ENCODE measurements around the gene DNAJC8. TPM values are rescaled to one million over a fixed set of nuclear protein-coding genes. Genes with fewer than 3 reads are reported as not detected.

The DNAJC8 gene
- total and polyA plus RNA-seq, 5 donors: 63.4 to 78.3 (median 64.5) TPM

GRCh38 chr1:28163496-28164161, 69.2 kb downstream of the DNAJC8 start:
- DNase-seq (peak in 1 of 3 donors; percentile 45), ATAC-seq (peak; percentile 24 to 46)
- H3K27ac ChIP-seq (ENCODE audit: low read length): no peak overlapping the region
- H3K4me1 ChIP-seq (ENCODE audit: control insufficient read depth, insufficient read depth, low read length): no peaks in the 10 kb centered on the region
- 43% methylated on average over 4 of the region's 4 CpGs for WGBS
- intact Hi-C loops (cut with DNase I): no loop called here
- H3K27me3 ChIP-seq (ENCODE audit: control insufficient read depth, insufficient read depth): no peaks in the 10 kb centered on the region
- no peaks in the 10 kb centered on the region for H3K9me3 ChIP-seq (ENCODE audit: control insufficient read depth, low read length)
- H3K4me3 ChIP-seq (ENCODE audit: low read length): no peak overlapping the region

GRCh38 chr1:28162151-28162550, 70.7 kb downstream of the DNAJC8 start:
- no peak for DNase-seq
- intact Hi-C loops (cut with DNase I): no loop called here
- Histone ChIP-seq H3K4me1 (ENCODE audit: control insufficient read depth, insufficient read depth, low read length) (no peaks in the 10 kb centered on the region), H3K9me3 (ENCODE audit: control insufficient read depth, low read length) (no peaks in the 10 kb centered on the region), H3K4me3 (ENCODE audit: low read length) (no peak overlapping the region), H3K27ac (ENCODE audit: low read length) (no peak overlapping the region), H3K27me3 (ENCODE audit: control insufficient read depth, insufficient read depth) (no peaks in the 10 kb centered on the region)
- 92% methylated on average over 7 of the region's 7 CpGs for WGBS
- ATAC-seq: no peak

- Histone ChIP-seq H3K4me3 (ENCODE audit: low read length) (no peak overlapping the region), H3K9me3 (ENCODE audit: control insufficient read depth, low read length) (no peaks in the 10 kb centered on the region), H3K27me3 (ENCODE audit: control insufficient read depth, insufficient read depth) (no peaks in the 10 kb centered on the region), H3K27ac (ENCODE audit: low read length) (no peak overlapping the region), H3K4me1 (ENCODE audit: control insufficient read depth, insufficient read depth, low read length) (no peaks in the 10 kb centered on the region)
- ATAC-seq: no peak
- intact Hi-C loops (cut with DNase I): no loop called here
- no peak for DNase-seq
- 92% methylated on average over 3 of the region's 3 CpGs for WGBS
Observed at GRCh38 chr1:28161751-28162150, 71.1 kb downstream of the DNAJC8 start.

- H3K4me1 ChIP-seq (ENCODE audit: control insufficient read depth, insufficient read depth, low read length): no peaks in the 10 kb centered on the region
- ATAC-seq: peak; percentile 76 to 92
Observed at GRCh38 chr1:28160782-28161266, 72.0 kb downstream of the DNAJC8 start.

GRCh38 chr1:28159680-28160079, 73.1 kb downstream of the DNAJC8 start:
- 88% methylated on average over 7 of the region's 7 CpGs for WGBS
- intact Hi-C loops (cut with DNase I): no loop called here
- H3K4me1 ChIP-seq (ENCODE audit: control insufficient read depth, insufficient read depth, low read length): no peaks in the 10 kb centered on the region
- H3K27me3 ChIP-seq (ENCODE audit: control insufficient read depth, insufficient read depth): no peaks in the 10 kb centered on the region
- no peaks in the 10 kb centered on the region for H3K9me3 ChIP-seq (ENCODE audit: control insufficient read depth, low read length)
- no peak overlapping the region for H3K27ac ChIP-seq (ENCODE audit: low read length)
- H3K4me3 ChIP-seq (ENCODE audit: low read length): no peak overlapping the region
- ATAC-seq: no peak
- peak in 1 of 3 donors; percentile 16 for DNase-seq

More at GRCh38 chr1:28160782-28161266, 72.0 kb downstream of the DNAJC8 start:
- H3K9me3 ChIP-seq (ENCODE audit: control insufficient read depth, low read length): no peaks in the 10 kb centered on the region
- no peaks in the 10 kb centered on the region for H3K27me3 ChIP-seq (ENCODE audit: control insufficient read depth, insufficient read depth)
- no peak overlapping the region for H3K4me3 ChIP-seq (ENCODE audit: low read length)
- peak; percentile 46 to 70 (median 57) for DNase-seq
- peak overlapping the region; percentile 47 for H3K27ac ChIP-seq (ENCODE audit: low read length)
- WGBS: 55% methylated on average over 5 of the region's 5 CpGs
- intact Hi-C loops (cut with DNase I): no loop called here

GRCh38 chr1:28159243-28159642, 73.6 kb downstream of the DNAJC8 start:
- no peaks in the 10 kb centered on the region for H3K27me3 ChIP-seq (ENCODE audit: control insufficient read depth, insufficient read depth)
- no peaks in the 10 kb centered on the region for H3K4me1 ChIP-seq (ENCODE audit: control insufficient read depth, insufficient read depth, low read length)
- intact Hi-C loops (cut with DNase I): no loop called here
- 94% methylated on average over 4 of the region's 4 CpGs for WGBS
- H3K4me3 ChIP-seq (ENCODE audit: low read length): no peak overlapping the region
- ATAC-seq (no peak), DNase-seq (no peak)
- H3K27ac ChIP-seq (ENCODE audit: low read length): no peak overlapping the region
- H3K9me3 ChIP-seq (ENCODE audit: control insufficient read depth, low read length): no peaks in the 10 kb centered on the region

- no peaks in the 10 kb centered on the region for H3K4me1 ChIP-seq (ENCODE audit: control insufficient read depth, insufficient read depth, low read length)
- no peak overlapping the region for H3K27ac ChIP-seq (ENCODE audit: low read length)
Observed at GRCh38 chr1:28157894-28158293, 74.9 kb downstream of the DNAJC8 start.

GRCh38 chr1:28156821-28157220, 76.0 kb downstream of the DNAJC8 start:
- DNase-seq (peak; percentile 44 to 67 (median 66)), ATAC-seq (no peak)
- intact Hi-C loops (cut with DNase I): no loop called here
- Histone ChIP-seq H3K27me3 (ENCODE audit: control insufficient read depth, insufficient read depth) (no peaks in the 10 kb centered on the region), H3K9me3 (ENCODE audit: control insufficient read depth, low read length) (no peaks in the 10 kb centered on the region), H3K4me3 (ENCODE audit: low read length) (no peak overlapping the region), H3K27ac (ENCODE audit: low read length) (no peak overlapping the region), H3K4me1 (ENCODE audit: control insufficient read depth, insufficient read depth, low read length) (no peaks in the 10 kb centered on the region)
- 81% methylated on average over 4 of the region's 4 CpGs for WGBS

More at GRCh38 chr1:28157894-28158293, 74.9 kb downstream of the DNAJC8 start:
- intact Hi-C loops (cut with DNase I): no loop called here
- Histone ChIP-seq H3K9me3 (ENCODE audit: control insufficient read depth, low read length) (no peaks in the 10 kb centered on the region), H3K4me3 (ENCODE audit: low read length) (no peak overlapping the region), H3K27me3 (ENCODE audit: control insufficient read depth, insufficient read depth) (no peaks in the 10 kb centered on the region)
- ATAC-seq: no peak
- WGBS: 88% methylated on average over 8 of the region's 8 CpGs
- DNase-seq: no peak

- DNase-seq: no peak
- Histone ChIP-seq H3K4me3 (ENCODE audit: low read length) (no peak overlapping the region), H3K27me3 (ENCODE audit: control insufficient read depth, insufficient read depth) (no peaks in the 10 kb centered on the region), H3K27ac (ENCODE audit: low read length) (no peak overlapping the region), H3K4me1 (ENCODE audit: control insufficient read depth, insufficient read depth, low read length) (no peaks in the 10 kb centered on the region), H3K9me3 (ENCODE audit: control insufficient read depth, low read length) (no peaks in the 10 kb centered on the region)
- 96% methylated on average over 4 of the region's 4 CpGs for WGBS
- ATAC-seq: no peak
- intact Hi-C loops (cut with DNase I): no loop called here
Observed at GRCh38 chr1:28155628-28156027, 77.2 kb downstream of the DNAJC8 start.

GRCh38 chr1:28154078-28154594, 78.7 kb downstream of the DNAJC8 start:
- intact Hi-C loops (cut with DNase I): no loop called here
- Histone ChIP-seq H3K27ac (ENCODE audit: low read length) (no peak overlapping the region), H3K27me3 (ENCODE audit: control insufficient read depth, insufficient read depth) (no peaks in the 10 kb centered on the region), H3K4me3 (ENCODE audit: low read length) (no peak overlapping the region), H3K4me1 (ENCODE audit: control insufficient read depth, insufficient read depth, low read length) (no peaks in the 10 kb centered on the region), H3K9me3 (ENCODE audit: control insufficient read depth, low read length) (no peaks in the 10 kb centered on the region)
- 84% methylated on average over 9 of the region's 9 CpGs for WGBS
- no peak for DNase-seq
- no peak for ATAC-seq
